Activated CD8-positive, alpha-beta memory T cell treated with anti-CD3 and anti-CD28 coated beads, Interleukin-2, amount 50 U/mL, for 1 hour (primary cell): ENCODE measurements around the gene VPS13D.
"Not testable (repeated sequence)": the region's sequence is repeated elsewhere in the genome, so short reads cannot be mapped to it uniquely, and the experiment has no call there.

Source experiments
- DNase-seq: peaks from one replicate; pipeline ENCODE4 v3.0.0-alpha.2; 2020; ENCODE audit errors: extremely low read depth

VPS13D gene

DNA sequence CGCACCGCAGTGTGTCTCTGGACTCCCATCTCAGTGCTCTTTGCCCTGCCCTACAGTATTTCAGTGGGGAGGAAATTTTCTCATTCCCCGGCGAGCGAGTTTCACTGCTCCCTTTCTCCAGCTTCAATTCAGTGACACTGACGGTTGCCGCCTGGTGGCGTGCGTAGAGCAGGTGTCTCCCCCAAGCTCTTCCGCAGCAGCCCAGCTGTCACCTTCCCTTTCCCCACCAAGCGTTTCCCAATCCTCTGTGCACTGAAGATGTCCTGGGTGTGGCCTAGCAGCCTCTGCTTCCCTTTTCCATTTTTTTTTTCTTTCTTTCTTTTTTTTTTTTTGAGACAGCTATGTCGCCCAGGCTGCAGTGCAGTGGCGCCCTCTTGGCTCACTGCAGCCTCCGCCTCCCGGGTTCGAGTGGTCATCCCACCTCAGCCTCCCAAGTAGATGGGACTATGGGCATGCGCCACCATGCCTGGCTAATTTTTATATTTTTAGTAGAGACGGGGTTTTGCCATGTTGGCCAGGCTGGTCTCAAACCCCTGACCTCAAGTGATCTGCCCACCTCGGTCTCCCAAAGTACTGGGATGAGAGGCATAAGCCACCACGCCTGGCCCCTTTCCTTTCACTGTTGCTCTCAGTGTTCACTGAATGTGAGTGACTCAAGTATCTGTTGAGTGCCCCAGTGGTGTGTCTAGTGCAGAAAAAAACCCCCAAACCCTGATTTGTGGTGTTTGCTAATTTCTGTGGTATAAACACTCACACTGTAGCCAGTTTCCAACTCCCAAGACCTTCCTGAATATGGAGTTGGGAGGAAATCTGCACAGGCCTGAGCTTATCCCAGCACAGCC, 33.0 kb upstream of the VPS13D start:
- no peak for DNase-seq

DNA sequence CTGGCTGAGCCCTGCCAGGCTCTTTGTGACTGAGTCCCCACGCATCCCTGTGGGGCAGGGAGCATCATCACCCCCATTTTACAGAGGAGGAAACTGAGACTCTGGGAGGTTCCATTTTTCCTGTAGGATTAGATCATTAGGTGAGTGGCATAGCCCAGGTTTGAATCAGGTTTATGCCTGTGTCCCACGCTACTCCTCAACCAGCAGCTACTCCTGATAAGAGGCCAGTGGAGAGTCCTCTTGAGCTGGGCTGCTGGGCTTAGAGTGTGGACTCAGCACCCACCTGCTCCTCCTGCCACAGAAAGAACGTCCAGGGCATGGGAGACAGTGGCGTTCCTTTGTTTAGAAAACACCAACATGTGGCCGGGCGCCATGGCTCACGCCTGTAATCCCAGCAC, 32.3 kb upstream of the VPS13D start:
- DNase-seq: no peak

DNA sequence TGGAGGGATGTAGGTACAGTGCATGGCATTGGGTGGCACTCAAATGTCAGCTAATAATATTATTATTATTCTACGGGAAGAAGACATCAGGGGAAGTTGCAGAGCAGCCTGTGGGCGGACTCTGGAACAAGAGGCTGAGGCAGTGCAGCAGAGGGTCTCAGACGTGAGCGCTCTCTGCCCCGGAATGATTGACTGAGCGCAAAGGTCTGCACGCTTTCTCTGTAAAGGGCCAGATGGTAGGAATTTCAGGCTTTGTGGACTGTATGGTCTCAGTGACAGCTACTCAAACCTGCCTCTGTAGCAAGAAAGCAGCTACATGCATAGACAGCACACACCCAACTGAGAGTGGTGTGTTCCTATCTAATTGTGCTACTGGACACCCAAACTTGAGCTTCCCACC, 29.6 kb upstream of the VPS13D start:
- DNase-seq: no peak

DNA sequence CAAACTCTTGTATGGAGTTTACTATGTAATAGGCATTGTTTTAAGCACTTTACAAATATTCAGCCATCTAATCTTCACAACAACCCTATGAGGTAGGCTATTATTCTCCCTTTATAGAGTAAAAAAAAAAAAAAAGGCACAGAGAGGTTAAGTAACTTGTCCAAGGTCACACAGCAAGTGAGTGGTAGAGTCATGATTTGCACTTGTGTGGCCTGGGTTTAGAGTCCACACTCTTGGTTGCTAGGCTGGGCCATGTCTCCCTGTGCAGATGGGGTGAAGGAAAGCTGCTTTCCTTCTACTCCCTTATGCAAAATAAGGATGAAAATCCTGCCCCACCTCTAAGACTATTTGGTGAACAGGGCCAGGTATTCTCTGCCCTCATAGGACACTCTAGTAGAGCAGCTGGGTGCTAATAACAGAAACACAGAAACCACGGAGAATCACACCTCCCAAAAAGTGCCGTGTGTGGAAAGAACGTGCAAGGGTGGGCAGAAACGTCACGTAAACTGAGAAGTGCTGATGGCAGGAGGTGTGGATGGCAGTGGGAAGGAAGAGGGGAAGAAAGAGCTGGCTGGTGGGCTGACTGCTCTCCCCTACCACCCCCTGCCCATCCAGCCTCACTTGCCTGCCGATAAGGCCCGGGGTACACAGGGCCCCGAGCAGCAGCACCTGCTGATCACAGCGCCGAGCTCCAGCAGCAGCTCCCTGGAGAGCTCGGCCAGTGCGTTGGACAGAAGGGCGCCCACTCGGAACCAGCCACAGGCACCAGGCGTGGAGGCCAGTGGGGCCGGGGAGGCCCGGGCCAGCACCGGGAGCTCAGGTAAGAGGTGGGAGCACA, 28.3 kb upstream of the VPS13D start:
- DNase-seq: no peak

DNA sequence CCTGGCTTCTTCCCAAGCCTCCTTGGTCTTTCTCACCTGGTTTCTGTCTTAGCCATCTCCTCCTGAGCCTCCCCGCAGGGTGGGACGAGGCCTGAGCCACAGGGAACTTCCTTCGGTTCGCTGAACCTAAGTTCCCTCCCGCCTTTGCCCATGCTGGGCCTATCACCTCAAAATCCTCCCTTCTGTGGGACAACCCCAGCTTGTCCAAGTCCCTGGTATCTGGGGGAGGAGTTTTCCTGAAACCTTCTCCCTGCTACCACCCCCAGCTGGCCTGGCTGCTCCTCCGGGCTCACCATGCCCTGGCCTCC, 27.7 kb upstream of the VPS13D start:
- no peak for DNase-seq

DNA sequence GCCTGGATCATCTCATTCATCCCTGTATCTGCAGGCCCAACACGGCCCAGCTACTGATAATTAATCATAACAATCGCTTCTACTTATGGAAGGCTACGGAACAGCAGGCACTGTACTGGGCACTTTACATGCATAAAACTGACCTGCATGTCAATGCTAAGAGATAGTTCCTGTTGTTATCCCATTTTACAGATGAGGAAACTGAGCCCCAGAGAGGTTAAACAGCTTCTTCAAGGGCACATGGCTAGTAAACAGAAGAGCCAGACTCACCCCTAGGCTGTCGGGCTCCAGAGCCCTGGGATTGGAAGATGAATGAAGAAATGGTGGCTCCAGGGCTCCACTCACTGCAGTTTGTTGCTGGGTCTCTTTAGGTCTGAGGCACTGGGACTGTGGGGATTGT, 27.3 kb upstream of the VPS13D start:
- DNase-seq: no peak

DNA sequence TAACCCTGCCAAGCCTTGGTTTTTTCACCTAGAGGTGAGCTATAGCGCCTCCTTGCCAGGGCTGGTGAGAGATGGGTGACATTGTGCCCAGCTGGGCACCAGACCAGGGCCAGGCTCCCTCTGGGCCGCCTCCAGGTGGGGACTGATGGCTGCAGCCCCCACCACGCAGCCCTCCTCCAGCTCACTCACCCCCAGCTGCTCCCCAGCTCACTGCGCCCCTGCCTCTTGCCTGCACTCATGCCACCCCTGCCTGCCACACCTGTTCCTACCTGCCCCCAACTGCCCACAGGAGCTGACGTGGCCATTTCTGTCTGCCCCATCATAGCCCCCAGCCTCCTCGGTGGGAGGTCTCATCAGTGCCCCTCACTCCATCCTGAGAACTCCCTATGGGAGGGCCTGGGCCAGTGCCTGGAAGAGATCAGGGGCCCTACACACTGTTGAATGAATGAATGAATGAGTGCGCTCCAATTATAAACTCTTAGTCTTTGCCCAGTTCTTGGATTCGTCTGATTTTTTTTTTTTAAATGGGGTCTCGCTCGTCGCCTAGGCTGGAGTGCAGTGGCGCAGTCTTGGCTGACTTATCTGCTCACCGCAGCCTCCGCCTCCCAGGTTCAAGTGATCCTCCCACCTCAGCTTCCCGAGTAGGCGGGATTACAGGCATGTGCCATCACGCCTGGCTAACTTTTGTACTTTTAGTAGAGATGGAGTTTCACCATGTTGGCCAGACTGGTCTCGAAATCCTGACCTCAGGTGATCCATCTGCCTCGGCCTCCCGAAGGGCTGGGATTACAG, 26.4 kb upstream of the VPS13D start:
- no peak for DNase-seq

DNA sequence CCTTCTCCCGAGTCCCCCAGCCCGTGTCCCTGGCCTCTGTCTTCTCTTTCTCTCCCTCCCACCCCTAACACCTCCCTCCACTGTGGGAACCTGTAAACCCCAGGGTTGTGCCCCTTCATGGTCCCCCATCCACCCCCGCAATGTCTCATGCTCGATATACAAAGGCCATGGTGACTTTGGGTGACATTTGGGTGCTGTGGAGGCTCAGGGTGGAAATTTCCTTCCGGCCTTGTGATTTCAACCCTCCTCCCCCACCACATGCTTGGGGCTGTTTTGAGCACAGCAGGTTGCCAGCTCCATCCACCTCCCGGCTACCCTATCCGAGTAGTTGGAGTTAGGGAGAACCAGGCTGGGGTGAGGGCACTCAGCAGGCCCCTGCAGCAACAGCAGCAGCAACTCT, 25.7 kb upstream of the VPS13D start:
- peak; percentile 43 for DNase-seq

DNA sequence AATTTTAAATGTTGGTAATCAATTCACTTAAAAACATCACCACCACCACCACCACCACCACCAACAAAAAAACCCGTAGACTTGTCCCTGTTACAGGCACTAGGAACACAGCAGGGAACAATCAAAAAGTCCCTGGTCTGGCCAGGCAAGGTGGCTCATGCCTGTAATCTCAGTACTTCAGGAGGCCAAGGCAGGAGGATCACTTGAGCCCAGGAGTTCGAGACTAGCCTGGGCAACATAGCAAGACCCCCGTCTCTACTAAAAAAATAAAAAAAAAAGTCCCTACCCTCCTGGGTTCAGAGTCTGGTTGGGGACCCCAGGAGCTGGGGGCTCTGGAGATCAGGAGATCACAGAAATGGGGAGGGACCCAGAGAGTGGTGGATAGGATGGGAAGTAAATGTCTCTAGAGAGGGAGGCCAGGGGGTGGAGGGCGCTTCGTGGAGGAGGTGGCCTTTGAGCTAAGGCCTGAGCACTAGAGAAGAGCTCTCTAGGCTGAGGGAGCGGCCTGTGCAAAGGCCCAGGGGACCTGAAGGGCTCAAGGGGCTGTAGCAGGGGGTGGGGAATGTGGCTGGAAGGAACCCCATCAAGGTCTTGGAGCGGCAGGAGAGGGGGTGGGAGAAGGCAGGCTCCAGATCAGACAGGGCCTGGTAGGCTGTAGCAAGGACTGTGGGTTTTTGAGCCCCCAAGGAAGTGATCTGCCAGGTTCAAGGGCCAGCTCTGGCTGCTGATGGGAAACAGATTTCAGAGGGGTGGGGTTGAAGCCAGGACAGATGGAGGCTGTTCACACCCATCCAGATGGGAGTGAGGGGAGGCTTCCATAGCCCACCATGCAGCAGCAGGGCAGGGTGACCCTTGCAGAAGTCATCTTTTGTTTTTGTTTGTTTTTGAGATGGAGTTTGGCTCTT, 24.8 kb upstream of the VPS13D start:
- DNase-seq: no peak

DNA sequence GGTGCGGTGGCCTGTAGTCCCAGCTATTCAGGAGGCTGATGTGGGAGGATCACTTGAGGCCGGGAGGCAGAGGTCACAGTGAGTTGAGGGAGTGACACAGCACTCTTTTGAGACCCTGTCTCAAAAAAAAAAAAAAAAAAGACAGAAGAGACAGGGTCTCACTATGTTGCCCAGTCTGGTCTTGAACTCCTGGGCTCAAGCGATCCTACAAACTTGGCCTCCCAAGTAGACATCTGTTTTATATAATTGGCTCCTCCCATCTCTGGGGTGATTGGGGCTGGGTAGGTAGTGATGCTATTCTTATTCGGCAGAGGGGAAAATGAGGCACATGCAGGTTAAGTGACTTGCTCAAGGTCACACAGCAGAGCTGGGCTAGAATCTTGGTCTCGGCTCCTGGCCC, 23.6 kb upstream of the VPS13D start:
- DNase-seq: no peak

DNA sequence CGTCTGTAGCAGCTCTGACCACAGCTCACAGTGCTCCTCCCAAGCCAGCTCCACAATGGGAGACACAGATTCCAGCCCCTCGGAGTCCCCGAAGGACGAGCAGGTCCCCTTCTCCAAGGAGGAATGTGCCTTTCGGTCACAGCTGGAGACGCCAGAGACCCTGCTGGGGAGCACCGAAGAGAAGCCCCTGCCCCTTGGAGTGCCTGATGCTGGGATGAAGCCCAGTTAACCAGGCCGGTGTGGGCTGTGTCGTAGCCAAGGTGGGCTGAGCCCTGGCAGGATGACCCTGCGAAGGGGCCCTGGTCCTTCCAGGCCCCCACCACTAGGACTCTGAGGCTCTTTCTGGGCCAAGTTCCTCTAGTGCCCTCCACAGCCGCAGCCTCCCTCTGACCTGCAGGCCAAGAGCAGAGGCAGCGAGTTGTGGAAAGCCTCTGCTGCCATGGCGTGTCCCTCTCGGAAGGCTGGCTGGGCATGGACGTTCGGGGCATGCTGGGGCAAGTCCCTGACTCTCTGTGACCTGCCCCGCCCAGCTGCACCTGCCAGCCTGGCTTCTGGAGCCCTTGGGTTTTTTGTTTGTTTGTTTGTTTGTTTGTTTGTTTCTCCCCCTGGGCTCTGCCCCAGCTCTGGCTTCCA, 22.9 kb upstream of the VPS13D start:
- DNase-seq: no peak

DNA sequence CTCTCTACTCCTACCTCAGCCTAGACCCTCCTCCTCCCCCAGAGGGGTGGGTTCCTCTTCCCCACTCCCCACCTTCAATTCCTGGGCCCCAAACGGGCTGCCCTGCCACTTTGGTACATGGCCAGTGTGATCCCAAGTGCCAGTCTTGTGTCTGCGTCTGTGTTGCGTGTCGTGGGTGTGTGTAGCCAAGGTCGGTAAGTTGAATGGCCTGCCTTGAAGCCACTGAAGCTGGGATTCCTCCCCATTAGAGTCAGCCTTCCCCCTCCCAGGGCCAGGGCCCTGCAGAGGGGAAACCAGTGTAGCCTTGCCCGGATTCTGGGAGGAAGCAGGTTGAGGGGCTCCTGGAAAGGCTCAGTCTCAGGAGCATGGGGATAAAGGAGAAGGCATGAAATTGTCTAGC, 21.6 kb upstream of the VPS13D start:
- no peak for DNase-seq

DNA sequence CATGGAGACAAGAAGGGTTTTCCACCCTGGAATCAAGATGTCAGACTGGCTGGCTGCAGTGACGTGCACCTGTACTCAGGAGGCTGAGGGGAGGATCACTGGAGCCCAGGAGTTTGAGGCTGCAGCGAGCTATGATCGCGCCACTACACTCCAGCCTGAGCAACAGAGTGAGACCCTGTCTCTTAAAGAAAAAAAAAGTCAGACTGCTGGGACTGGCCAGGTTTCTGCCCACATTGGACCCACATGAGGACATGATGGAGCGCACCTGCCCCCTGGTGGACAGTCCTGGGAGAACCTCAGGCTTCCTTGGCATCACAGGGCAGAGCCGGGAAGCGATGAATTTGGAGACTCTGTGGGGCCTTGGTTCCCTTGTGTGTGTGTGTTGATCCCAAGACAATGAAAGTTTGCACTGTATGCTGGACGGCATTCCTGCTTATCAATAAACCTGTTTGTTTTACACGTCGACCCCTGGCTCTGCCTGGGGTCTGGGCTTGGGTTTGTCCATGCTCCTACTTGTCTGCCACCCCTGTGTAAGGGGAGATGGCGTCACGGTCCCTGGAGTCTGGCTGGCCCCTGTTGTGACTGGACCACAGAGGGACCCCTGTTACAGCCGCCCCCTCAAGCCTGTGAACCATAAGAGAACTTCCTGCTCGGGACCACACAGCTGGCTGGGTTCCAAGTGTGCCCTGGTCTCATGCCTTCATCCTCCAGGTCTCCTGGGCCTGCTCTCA, 20.9 kb upstream of the VPS13D start:
- peak; percentile 68 for DNase-seq

DNA sequence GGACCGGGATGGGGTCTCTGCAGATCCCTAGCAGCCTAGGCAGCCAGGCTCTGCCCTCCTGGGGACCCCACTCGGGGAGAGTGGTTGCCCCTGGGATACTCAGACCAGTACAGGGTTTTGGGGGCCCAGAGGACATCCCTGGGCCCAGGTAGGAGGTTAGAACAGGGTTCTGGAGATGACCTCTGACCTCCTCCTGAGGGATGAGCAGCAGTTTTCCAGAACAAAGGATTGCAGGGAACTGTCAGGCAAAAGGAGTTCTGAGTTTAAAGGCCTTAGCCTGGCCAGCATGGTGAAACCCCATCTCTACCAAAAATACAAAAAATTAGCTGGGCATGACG, 20.4 kb upstream of the VPS13D start:
- DNase-seq: no peak

DNA sequence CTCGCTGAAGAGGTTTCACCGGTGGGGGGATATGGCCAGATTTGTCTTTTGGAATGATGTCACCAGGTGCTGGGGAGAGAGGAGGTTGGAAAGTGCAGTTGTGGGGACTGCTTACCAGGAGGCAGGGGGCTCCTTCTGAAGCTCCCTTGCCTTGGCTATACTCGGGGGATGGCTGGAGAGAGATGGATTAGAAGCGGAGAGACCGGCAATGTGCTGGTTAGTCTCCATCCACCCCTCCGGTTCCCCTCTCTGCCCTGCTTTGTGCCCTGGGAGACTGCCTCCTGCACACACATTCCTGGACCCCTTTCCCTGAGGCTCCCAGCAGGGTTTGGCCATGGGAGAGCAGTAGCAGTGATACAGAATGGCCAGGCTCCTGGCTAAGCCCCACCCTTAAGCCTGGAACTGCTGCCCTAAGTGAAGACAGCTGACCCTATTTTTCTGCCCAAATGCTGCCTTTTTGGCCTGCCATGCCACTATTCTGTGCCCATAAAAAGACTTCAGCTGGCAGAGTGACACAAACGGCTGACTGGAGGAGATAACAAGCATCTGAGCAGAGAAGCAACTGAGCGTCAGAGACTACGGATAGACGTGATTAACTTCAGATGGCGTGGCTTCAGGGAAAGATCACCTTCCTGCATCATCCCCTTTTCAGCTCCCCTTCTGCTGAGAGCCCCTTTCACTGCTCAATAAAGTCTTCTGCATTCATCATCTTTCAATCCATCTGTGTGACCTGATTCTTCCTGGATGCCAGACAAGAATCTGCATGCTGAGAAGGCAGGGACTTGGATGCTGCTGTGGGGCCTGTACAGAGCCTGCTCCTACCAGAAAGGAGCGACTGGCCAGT, 14.5 kb upstream of the VPS13D start:
- no peak for DNase-seq

DNA sequence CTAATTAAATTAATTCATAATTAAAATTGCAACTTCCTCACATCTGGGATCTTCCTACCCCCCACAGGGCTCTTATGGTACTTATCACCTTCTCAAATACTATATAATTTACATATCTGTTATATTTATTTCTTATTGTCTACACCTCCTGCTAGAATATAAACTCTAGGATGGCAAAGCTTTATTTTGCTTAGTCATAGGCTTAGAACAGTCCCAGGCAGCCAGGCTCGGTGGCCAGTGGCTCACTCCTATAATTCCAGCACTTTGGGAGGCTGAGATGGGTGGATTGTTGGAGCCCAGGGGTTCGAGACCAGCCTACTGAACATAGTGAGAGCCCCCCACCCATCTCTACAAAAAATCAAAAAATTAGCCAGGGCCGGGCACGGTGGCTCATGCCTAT, 10.0 kb upstream of the VPS13D start:
- no peak for DNase-seq

DNA sequence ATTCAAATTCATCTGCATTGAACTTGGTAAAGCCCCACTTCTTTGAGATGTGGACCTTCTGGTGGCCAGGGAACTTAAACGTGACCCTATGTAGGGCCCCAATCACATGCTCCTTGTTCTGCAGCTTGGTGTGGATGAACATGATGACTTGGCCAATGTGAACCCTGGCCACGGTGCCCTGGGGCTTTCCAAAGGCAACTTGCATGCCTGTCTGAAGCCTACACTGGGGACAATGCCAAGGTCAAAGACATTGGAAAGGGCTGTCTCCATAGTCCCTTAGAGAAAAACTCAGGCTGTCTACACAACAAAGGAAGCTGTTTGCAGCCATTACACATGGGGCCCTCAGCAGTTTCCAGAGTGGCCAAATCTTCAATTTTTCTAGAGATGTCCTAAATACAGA, 8.9 kb upstream of the VPS13D start:
- DNase-seq: no peak

DNA sequence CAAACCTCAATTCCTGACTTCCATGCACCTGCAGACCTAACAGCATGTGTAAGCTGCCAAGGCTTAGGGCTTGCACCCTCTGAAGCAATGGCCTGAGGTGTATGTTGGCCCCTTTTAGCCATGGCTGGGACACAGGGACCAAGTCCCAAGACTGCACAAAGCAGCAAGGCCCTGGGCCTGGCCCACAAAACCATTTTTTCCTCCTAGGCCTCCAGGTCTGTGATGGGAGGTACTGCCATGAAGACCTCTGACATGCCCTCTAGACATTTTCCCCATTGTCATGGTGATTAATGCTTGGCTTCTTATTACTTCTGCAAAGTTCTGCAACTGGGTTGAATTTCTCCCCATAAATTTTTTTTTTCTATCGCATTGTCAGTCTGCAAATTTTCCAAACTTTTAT, 7.1 kb upstream of the VPS13D start:
- not testable (repeated sequence) for DNase-seq

DNA sequence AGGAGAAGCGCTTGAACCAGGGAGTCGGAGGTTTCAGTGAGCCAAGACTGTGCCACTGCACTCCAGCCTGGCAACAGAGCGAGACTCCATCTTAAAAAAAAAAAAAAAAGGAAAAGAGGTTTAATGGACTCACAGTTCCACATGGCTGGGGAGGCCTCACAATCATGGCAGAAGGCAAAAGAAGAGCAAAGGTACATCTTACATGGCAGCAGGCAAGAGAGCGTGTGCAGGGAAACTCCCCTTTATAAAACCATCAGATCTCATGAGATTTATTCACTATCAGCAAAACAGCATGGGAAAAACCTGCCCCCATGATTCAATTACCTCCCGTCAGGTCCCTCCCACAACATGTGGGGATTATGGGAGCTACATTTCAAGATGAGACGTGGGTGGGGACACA, 5.7 kb upstream of the VPS13D start:
- not testable (repeated sequence) for DNase-seq

DNA sequence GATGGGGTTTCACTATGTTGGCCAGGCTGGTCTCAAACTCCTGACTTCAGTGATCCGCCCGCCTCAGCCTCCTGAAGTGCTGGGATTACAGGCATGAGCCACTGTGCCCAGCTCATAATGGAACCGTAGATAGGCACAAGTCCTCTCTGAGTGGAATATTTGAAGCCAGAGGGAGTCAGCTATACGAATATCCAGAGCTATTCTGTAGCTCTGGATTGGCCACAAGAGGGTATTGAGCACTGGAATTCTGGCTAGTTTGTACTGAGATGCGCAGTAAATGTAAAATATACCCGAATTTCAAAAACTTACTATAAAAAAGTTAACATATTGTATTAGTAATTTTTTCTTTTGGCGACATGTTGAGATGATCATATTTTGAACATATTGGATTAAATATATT, 851 bp upstream of the VPS13D start:
- DNase-seq: no peak
